Transverse colon (tissue), 4 donors: Measurements from ENCODE around the gene ABHD12.
A peak's percentile ranks its signal among the peaks of the same experiment; 100 is the strongest.

Source experiments
- POLR2A ChIP-seq: fragments of 450-650 bp; IDR thresholded peaks from one replicate; pipeline ENCODE4 v1.6.1; 2016; ENCODE audit warnings: antibody characterized with exemption, mild to moderate bottlenecking, moderate library complexity
- POLR2AphosphoS5 ChIP-seq, 3 donors: sonication (generic); formaldehyde crosslinking; IDR thresholded peaks; one replicate each; pipeline ENCODE4 v1.6.1; 2016; ENCODE audit warnings: antibody characterized with exemption in 3 of 3
- TF ChIP-seq, protein P1 (sequence below), 5 experiments: fragments of 200-600 bp in 3 of 5; fragments of 450-650 bp in 2 of 5; sonication (generic) in 3 of 5; IDR thresholded peaks; 1 replicate in 2 of 5; 2 replicates in 3 of 5; pipeline ENCODE4 v1.5.1; 2016 to 2017; ENCODE audit warnings: antibody characterized with exemption in 5 of 5, inconsistent platforms in 3 of 5, mild to moderate bottlenecking in 2 of 5, moderate library complexity in 1 of 5

DNA sequence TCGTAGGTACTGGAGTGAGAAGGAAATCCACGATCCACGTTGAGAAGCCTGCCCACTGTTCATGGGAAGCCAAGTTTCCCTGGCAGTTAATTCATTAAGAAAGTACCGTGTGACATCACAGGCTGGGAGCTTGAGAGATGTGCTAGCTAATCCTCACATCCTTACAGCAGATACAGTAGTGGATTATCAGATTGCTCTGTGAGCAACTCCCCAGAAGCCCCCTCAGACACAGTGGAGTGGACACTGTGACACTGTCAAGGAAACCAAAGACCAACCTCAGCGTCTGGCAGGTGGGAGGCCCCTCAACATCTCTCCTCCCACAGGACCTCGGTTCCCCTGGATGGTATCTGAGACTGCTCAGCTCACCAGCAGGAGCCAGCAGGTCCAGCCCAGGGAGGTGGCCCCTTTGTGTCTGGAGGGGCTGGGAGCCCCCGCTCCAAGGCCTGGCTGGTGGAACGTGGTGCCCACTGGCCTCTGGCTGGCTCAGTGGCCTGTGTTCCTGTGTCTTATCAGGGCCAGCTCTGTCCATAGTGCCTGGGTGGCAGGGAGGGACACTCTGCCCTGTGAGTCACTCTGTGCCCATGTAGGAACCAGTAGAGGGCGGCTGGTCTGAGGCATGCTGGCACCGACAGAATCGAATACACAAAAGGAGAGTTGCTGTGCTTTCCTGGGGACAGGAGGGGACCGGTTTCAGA, 135.5 kb downstream of the ABHD12 start:
- TF ChIP-seq, protein P1, sequence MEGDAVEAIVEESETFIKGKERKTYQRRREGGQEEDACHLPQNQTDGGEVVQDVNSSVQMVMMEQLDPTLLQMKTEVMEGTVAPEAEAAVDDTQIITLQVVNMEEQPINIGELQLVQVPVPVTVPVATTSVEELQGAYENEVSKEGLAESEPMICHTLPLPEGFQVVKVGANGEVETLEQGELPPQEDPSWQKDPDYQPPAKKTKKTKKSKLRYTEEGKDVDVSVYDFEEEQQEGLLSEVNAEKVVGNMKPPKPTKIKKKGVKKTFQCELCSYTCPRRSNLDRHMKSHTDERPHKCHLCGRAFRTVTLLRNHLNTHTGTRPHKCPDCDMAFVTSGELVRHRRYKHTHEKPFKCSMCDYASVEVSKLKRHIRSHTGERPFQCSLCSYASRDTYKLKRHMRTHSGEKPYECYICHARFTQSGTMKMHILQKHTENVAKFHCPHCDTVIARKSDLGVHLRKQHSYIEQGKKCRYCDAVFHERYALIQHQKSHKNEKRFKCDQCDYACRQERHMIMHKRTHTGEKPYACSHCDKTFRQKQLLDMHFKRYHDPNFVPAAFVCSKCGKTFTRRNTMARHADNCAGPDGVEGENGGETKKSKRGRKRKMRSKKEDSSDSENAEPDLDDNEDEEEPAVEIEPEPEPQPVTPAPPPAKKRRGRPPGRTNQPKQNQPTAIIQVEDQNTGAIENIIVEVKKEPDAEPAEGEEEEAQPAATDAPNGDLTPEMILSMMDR (IDR thresholded peaks at IDR 0.05) = peak in 2 of 5 experiments; percentile 15 to 40
- TF ChIP-seq POLR2AphosphoS5 (IDR thresholded peaks at IDR 0.05) = peak in 2 of 3 donors; percentile 61 to 70
- TF ChIP-seq POLR2A = peak; percentile 61
